AG08396 (cell line): ENCODE measurements around the gene SIRPA.

ENCODE experiments used
- DNase-seq: peaks from one replicate; pipeline ENCODE4 v3.0.0; 2012; ENCODE audit warnings: low spot score, mixed read lengths

Gene SIRPA

GRCh38 chr20:1894951-1895673, at the start of gene SIRPA:
Gene SIRPA (plus strand): TSS chr20:1895407. CDS start chr20:1895448, 41 bp downstream.
- DNase-seq: peak; percentile 95

GRCh38 chr20:1845701-1846100, 49.5 kb upstream of the SIRPA start:
- no peak for DNase-seq

GRCh38 chr20:1846341-1846740, 48.9 kb upstream of the SIRPA start:
- no peak for DNase-seq

- DNase-seq: no peak
Measured at GRCh38 chr20:1846876-1847275, 48.3 kb upstream of the SIRPA start.

- no peak for DNase-seq
Measured at GRCh38 chr20:1847780-1848179, 47.4 kb upstream of the SIRPA start.

- no peak for DNase-seq
Measured at GRCh38 chr20:1848373-1848772, 46.8 kb upstream of the SIRPA start.

- DNase-seq: no peak
Measured at GRCh38 chr20:1851396-1851795, 43.8 kb upstream of the SIRPA start.

- no peak for DNase-seq
Measured at GRCh38 chr20:1853473-1853872, 41.7 kb upstream of the SIRPA start.

- DNase-seq: no peak
Measured at GRCh38 chr20:1854246-1854645, 41.0 kb upstream of the SIRPA start.

GRCh38 chr20:1855109-1855508, 40.1 kb upstream of the SIRPA start:
- DNase-seq: no peak

- DNase-seq: no peak
Measured at GRCh38 chr20:1855690-1856089, 39.5 kb upstream of the SIRPA start.

- DNase-seq: no peak
Measured at GRCh38 chr20:1856424-1856823, 38.8 kb upstream of the SIRPA start.

- no peak for DNase-seq
Measured at GRCh38 chr20:1857466-1857865, 37.7 kb upstream of the SIRPA start.

GRCh38 chr20:1858871-1859270, 36.3 kb upstream of the SIRPA start:
- no peak for DNase-seq

- DNase-seq: peak; percentile 64
Measured at GRCh38 chr20:1860446-1860845, 34.8 kb upstream of the SIRPA start.

- no peak for DNase-seq
Measured at GRCh38 chr20:1861347-1861976, 33.7 kb upstream of the SIRPA start.

GRCh38 chr20:1861996-1862662, 33.1 kb upstream of the SIRPA start:
- DNase-seq: no peak

GRCh38 chr20:1862663-1863053, 32.5 kb upstream of the SIRPA start:
- no peak for DNase-seq

- no peak for DNase-seq
Measured at GRCh38 chr20:1863296-1863695, 31.9 kb upstream of the SIRPA start.

- no peak for DNase-seq
Measured at GRCh38 chr20:1866834-1867233, 28.4 kb upstream of the SIRPA start.

GRCh38 chr20:1867495-1868260, 27.5 kb upstream of the SIRPA start:
- DNase-seq: no peak

- DNase-seq: no peak
Measured at GRCh38 chr20:1868856-1869255, 26.4 kb upstream of the SIRPA start.

- no peak for DNase-seq
Measured at GRCh38 chr20:1870323-1870722, 24.9 kb upstream of the SIRPA start.
